Measurements from ENCODE around the gene HIVEP3. TPM values are rescaled to one million over a fixed set of nuclear protein-coding genes. Genes with fewer than 3 reads are reported as not detected.

Gene HIVEP3
- total RNA-seq, 1 experiment from 2014 or later: 3.1 TPM

- intact Hi-C loops (cut with micrococcal nuclease; ENCODE audit: unreplicated experiment): no loop called here
- H3K9me3 ChIP-seq (ENCODE audit: low read depth, low read length, poor library complexity, severe bottlenecking): no peaks in the 10 kb centered on the region
- H3K4me1 ChIP-seq (ENCODE audit: insufficient read depth, low read length, poor library complexity, severe bottlenecking): no peaks in the 10 kb centered on the region
- POLR2A ChIA-PET (ENCODE audit: low non-redundant PET): no interaction called here
- CTCF ChIA-PET: no interaction called here
- no peak overlapping the region for H3K27ac ChIP-seq (ENCODE audit: low read depth, low read length, poor library complexity, severe bottlenecking)
- H3K36me3 ChIP-seq (ENCODE audit: insufficient read depth, low read length, poor library complexity, severe bottlenecking): no peaks in the 10 kb centered on the region
- no peak overlapping the region for H3K4me3 ChIP-seq (ENCODE audit: low read depth, low read length, poor library complexity, severe bottlenecking)
- no peaks in the 10 kb centered on the region for H3K27me3 ChIP-seq (replicated peaks; ENCODE audit: insufficient read depth, low read depth, low read length, poor library complexity)
- DNase-seq (ENCODE audit: low spot score): no peak
- no TSS peak for BruUV-seq (replicated peaks)
- TF ChIP-seq EZH2 (IDR thresholded peaks at IDR 0.05; ENCODE audit: borderline replicate concordance, low read depth, low read length, poor library complexity, severe bottlenecking) (no peak), CTCF (conservative IDR thresholded peaks at IDR 0.05; ENCODE audit: low read depth, low read length) (no peak)
Observed at GRCh38 chr1:41690331-41690730, 228.4 kb downstream of the HIVEP3 start.

- no peak for DNase-seq (ENCODE audit: low spot score)
- Histone ChIP-seq H3K27ac (ENCODE audit: low read depth, low read length, poor library complexity, severe bottlenecking) (no peak overlapping the region), H3K27me3 (replicated peaks; ENCODE audit: insufficient read depth, low read depth, low read length, poor library complexity) (no peaks in the 10 kb centered on the region), H3K4me1 (ENCODE audit: insufficient read depth, low read length, poor library complexity, severe bottlenecking) (no peaks in the 10 kb centered on the region), H3K4me3 (ENCODE audit: low read depth, low read length, poor library complexity, severe bottlenecking) (no peak overlapping the region), H3K36me3 (ENCODE audit: insufficient read depth, low read length, poor library complexity, severe bottlenecking) (no peaks in the 10 kb centered on the region), H3K9me3 (ENCODE audit: low read depth, low read length, poor library complexity, severe bottlenecking) (no peaks in the 10 kb centered on the region)
- no TSS peak for BruUV-seq (replicated peaks)
- TF ChIP-seq EZH2 (IDR thresholded peaks at IDR 0.05; ENCODE audit: borderline replicate concordance, low read depth, low read length, poor library complexity, severe bottlenecking): no peak
- no peak for TF ChIP-seq CTCF (conservative IDR thresholded peaks at IDR 0.05; ENCODE audit: low read depth, low read length)
- intact Hi-C loops (cut with micrococcal nuclease; ENCODE audit: unreplicated experiment): no loop called here
- ChIA-PET CTCF (no interaction called here), POLR2A (ENCODE audit: low non-redundant PET) (no interaction called here)
Observed at GRCh38 chr1:41689558-41689981, 229.2 kb downstream of the HIVEP3 start.

DNA sequence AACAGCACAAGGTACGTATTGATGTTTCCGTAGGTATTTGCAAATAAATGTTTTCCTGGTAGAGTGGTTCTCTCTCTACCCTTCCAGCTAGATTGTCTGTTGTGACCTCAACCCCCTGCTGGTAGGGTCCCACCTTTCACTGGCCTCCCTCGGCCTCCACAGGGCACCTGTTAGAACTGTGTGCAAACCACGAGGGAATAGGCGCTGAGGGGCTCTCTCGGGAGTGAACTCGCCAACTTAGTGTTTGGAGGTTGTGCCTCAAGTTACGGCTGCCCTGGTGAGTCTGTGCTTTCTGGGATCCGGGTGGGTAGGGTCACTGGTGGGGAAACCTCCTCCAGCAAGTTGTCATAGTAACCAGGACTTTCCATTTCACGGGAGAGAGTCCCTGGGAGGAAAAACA is 229.6 kb downstream of the HIVEP3 start:
- H3K4me1 ChIP-seq (ENCODE audit: insufficient read depth, low read length, poor library complexity, severe bottlenecking): no peaks in the 10 kb centered on the region
- H3K27ac ChIP-seq (ENCODE audit: low read depth, low read length, poor library complexity, severe bottlenecking): no peak overlapping the region
- H3K4me3 ChIP-seq (ENCODE audit: low read depth, low read length, poor library complexity, severe bottlenecking): no peak overlapping the region
- POLR2A ChIA-PET (ENCODE audit: low non-redundant PET): no interaction called here
- H3K9me3 ChIP-seq (ENCODE audit: low read depth, low read length, poor library complexity, severe bottlenecking): no peaks in the 10 kb centered on the region
- TF ChIP-seq EZH2 (IDR thresholded peaks at IDR 0.05; ENCODE audit: borderline replicate concordance, low read depth, low read length, poor library complexity, severe bottlenecking) (no peak), CTCF (conservative IDR thresholded peaks at IDR 0.05; ENCODE audit: low read depth, low read length) (no peak)
- no peaks in the 10 kb centered on the region for H3K27me3 ChIP-seq (replicated peaks; ENCODE audit: insufficient read depth, low read depth, low read length, poor library complexity)
- CTCF ChIA-PET: no interaction called here
- DNase-seq (ENCODE audit: low spot score): no peak
- intact Hi-C loops (cut with micrococcal nuclease; ENCODE audit: unreplicated experiment): no loop called here
- H3K36me3 ChIP-seq (ENCODE audit: insufficient read depth, low read length, poor library complexity, severe bottlenecking): no peaks in the 10 kb centered on the region
- BruUV-seq (replicated peaks): no TSS peak
